ENCODE data around the gene GUCA1C. TPM values are rescaled to one million over a fixed set of nuclear protein-coding genes. Genes with fewer than 3 reads are reported as not detected.

GUCA1C gene
- total RNA-seq, 2 donors from 2014 or later: not detected

DNA sequence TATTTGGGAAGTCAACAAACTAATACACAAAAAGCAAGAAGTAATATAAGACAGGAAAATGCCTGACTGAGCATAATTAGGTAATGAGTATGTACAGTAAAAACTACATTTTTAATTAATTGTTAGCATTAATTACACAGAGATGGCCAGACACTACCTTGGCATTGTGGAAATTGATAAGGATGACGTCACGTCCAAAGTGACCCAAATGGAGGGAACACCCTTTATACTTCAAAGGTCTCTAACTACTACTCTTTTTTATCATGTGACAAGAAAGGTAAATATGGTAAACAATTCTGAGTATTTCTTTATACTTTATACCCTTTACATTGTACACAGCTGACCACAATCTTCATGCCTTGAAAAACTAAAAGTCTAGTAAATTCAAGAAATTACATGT, 22.4 kb upstream of the GUCA1C start:
- Histone ChIP-seq H3K4me1 (replicated peaks) (no peaks in the 10 kb centered on the region), H3K27me3 (replicated peaks; ENCODE audit: insufficient read depth) (no peaks in the 10 kb centered on the region), H3K9me3 (no peaks in the 10 kb centered on the region), H3K27ac (no peak overlapping the region), H3K4me3 (no peak overlapping the region), H3K36me3 (no peaks in the 10 kb centered on the region)
- DNase-seq (ENCODE audit: low spot score): no peak
- no peak for TF ChIP-seq POLR2A (IDR thresholded peaks at IDR 0.05)
- TF ChIP-seq POLR2AphosphoS5 (IDR thresholded peaks at IDR 0.05): no peak
- TF ChIP-seq, protein P1, sequence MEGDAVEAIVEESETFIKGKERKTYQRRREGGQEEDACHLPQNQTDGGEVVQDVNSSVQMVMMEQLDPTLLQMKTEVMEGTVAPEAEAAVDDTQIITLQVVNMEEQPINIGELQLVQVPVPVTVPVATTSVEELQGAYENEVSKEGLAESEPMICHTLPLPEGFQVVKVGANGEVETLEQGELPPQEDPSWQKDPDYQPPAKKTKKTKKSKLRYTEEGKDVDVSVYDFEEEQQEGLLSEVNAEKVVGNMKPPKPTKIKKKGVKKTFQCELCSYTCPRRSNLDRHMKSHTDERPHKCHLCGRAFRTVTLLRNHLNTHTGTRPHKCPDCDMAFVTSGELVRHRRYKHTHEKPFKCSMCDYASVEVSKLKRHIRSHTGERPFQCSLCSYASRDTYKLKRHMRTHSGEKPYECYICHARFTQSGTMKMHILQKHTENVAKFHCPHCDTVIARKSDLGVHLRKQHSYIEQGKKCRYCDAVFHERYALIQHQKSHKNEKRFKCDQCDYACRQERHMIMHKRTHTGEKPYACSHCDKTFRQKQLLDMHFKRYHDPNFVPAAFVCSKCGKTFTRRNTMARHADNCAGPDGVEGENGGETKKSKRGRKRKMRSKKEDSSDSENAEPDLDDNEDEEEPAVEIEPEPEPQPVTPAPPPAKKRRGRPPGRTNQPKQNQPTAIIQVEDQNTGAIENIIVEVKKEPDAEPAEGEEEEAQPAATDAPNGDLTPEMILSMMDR (IDR thresholded peaks at IDR 0.05): no peak
- intact Hi-C loops (cut with DNase I): no loop called here
- WGBS: 77% methylated on average over 2 of the region's 2 CpGs

DNA sequence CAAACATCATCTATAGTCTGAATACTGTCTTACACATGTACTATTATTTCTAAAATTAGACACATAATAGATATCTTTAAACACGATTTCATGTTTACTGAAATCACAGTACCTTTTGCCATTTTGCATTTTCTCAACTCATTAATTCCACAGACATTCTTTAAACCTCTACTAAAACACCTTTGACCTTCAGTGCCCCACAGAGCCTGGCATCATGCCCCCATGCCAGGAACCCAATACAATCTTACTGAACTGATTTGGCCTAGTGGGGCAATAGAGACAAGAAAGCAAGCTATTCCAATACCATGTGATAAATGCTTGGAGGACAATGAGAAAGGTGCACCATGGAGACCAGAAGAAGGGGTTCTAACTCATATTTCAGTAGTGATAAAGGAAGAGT, 19.3 kb upstream of the GUCA1C start:
- Histone ChIP-seq H3K4me3 (no peak overlapping the region), H3K4me1 (replicated peaks) (no peaks in the 10 kb centered on the region), H3K36me3 (no peaks in the 10 kb centered on the region), H3K9me3 (no peaks in the 10 kb centered on the region), H3K27ac (no peak overlapping the region), H3K27me3 (replicated peaks; ENCODE audit: insufficient read depth) (no peaks in the 10 kb centered on the region)
- intact Hi-C loops (cut with DNase I): no loop called here
- DNase-seq (ENCODE audit: low spot score): no peak
- no peak for TF ChIP-seq POLR2A (IDR thresholded peaks at IDR 0.05)
- TF ChIP-seq POLR2AphosphoS5 (IDR thresholded peaks at IDR 0.05): no peak
- TF ChIP-seq, protein P1 (IDR thresholded peaks at IDR 0.05): no peak
- WGBS: 54% methylated on average over 1 of the region's 1 CpG

- H3K4me1 ChIP-seq (replicated peaks): no peaks in the 10 kb centered on the region
- no peaks in the 10 kb centered on the region for H3K9me3 ChIP-seq
- no peaks in the 10 kb centered on the region for H3K27me3 ChIP-seq (replicated peaks; ENCODE audit: insufficient read depth)
- H3K27ac ChIP-seq: no peak overlapping the region
- 54% methylated on average over 3 of the region's 3 CpGs for WGBS
- no peaks in the 10 kb centered on the region for H3K36me3 ChIP-seq
- DNase-seq (ENCODE audit: low spot score): no peak
- TF ChIP-seq POLR2AphosphoS5 (IDR thresholded peaks at IDR 0.05) (no peak), POLR2A (IDR thresholded peaks at IDR 0.05) (no peak)
- TF ChIP-seq, protein P1 (IDR thresholded peaks at IDR 0.05): no peak
- no peak overlapping the region for H3K4me3 ChIP-seq
- intact Hi-C loops (cut with DNase I): no loop called here
Observed at GRCh38 chr3:108972482-108972881, 18.8 kb upstream of the GUCA1C start.

DNA sequence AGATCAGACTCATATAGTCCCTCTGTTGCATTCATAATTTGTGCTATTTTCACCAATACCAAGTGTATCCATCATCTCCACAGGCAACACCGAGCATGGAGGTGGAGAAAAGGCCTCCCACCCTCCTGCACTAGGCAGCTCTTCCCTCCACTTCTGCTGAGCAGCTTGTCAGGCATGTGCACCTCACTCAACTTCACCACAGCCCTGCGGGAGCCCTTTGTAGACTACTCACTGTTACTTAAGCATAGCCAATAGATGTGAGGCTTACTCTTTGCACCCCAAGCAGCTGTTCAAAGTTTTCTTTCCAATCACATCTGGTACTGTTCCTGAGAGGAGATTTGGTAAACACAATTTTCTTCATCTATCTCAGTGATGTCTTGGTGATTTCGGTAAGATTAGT, 16.9 kb upstream of the GUCA1C start:
- Histone ChIP-seq H3K9me3 (no peaks in the 10 kb centered on the region), H3K27me3 (replicated peaks; ENCODE audit: insufficient read depth) (no peaks in the 10 kb centered on the region), H3K36me3 (no peaks in the 10 kb centered on the region), H3K27ac (no peak overlapping the region), H3K4me3 (no peak overlapping the region), H3K4me1 (replicated peaks) (no peaks in the 10 kb centered on the region)
- intact Hi-C loops (cut with DNase I): no loop called here
- TF ChIP-seq POLR2A (IDR thresholded peaks at IDR 0.05): no peak
- no peak for TF ChIP-seq POLR2AphosphoS5 (IDR thresholded peaks at IDR 0.05)
- TF ChIP-seq, protein P1 (IDR thresholded peaks at IDR 0.05): no peak
- 63% methylated on average over 3 of the region's 3 CpGs for WGBS
- DNase-seq (ENCODE audit: low spot score): no peak

DNA sequence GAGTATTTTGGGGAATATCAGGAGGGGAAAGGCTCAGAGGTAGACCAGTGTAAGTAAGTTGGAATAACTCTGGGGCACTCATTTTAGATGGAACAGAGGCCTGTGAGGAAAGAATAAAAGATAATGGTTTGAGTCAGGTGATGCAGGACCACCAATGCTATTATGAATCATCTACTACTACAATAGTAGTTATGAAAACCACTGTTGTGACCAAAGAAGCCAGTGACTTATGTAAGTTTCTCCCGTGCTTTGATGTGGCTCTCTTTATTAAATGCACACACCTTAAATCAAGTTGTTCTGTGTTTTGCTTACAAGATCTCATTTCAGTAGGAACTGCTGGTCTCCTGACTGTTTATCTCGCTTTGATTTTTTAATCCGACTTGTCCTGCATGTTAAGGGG, 13.1 kb upstream of the GUCA1C start:
- intact Hi-C loops (cut with DNase I): no loop called here
- Histone ChIP-seq H3K27ac (no peak overlapping the region), H3K4me1 (replicated peaks) (no peaks in the 10 kb centered on the region), H3K36me3 (no peaks in the 10 kb centered on the region), H3K4me3 (no peak overlapping the region), H3K27me3 (replicated peaks; ENCODE audit: insufficient read depth) (no peaks in the 10 kb centered on the region), H3K9me3 (no peaks in the 10 kb centered on the region)
- TF ChIP-seq, protein P1 (IDR thresholded peaks at IDR 0.05): no peak
- no peak for TF ChIP-seq POLR2A (IDR thresholded peaks at IDR 0.05)
- TF ChIP-seq POLR2AphosphoS5 (IDR thresholded peaks at IDR 0.05): no peak
- WGBS: 84% methylated on average over 3 of the region's 3 CpGs
- no peak for DNase-seq (ENCODE audit: low spot score)

Data from prostate gland (tissue), 2 donors.